Jurkat, Clone E6-1 (cell line): Measurements from ENCODE around the gene ANKRD40CL. TPM values are rescaled to one million over a fixed set of nuclear protein-coding genes. Genes with fewer than 3 reads are reported as not detected.
"Not testable (repeated sequence)": the region's sequence is repeated elsewhere in the genome, so short reads cannot be mapped to it uniquely, and the experiment has no call there.

ENCODE experiments used
- DNase-seq: peaks from one replicate; pipeline ENCODE4 v3.0.0-alpha.2; 2011; ENCODE audit warnings: low read depth, low spot score
- H3K4me3 ChIP-seq: 2 replicates; pipeline ENCODE4 v1.5.1; 2011; ENCODE audit warnings: mild to moderate bottlenecking, low read length, control low read depth, moderate library complexity
- polyA plus RNA-seq: library from polyadenylated mRNA; unstranded; fragments of >200 nt; gene quantifications from one replicate; pipeline ENCODE4 v1.2.1, GENCODE V29; 2012; ENCODE audit warnings: missing spikeins; ENCODE audit not compliant: insufficient read length, insufficient read depth

ANKRD40CL gene, protein sequence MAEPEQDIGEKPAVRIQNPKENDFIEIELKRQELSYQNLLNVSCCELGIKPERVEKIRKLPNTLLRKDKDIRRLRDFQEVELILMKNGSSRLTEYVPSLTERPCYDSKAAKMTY
- not detected for polyA plus RNA-seq

DNA sequence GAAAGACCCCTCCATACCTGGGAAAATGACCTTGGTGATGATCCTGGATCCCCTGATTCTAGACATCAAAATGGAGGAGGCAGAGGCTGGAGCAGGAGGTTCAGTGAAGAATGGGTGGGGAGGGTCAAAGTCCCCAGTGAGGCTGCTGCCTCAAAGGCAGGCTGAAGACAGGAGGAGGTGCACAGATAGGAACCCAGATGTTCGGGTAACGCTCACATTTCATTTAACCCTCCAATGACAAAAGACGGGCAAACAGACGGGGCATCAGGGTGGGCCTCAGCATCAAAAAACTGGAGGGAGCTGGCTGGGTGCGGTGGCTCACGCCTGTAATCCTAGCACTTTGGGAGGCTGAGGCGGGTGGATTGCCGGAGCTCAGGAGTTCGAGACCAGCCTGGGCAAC, at the start of gene ANKRD40CL:
TSS of gene ANKRD40CL (minus strand) at position 73 of the 400 bp plus-strand sequence. CDS start 605 bp downstream, outside the sequence.
- DNase-seq: no peak
- no peak within 1 kb of the TSS for H3K4me3 ChIP-seq

DNA sequence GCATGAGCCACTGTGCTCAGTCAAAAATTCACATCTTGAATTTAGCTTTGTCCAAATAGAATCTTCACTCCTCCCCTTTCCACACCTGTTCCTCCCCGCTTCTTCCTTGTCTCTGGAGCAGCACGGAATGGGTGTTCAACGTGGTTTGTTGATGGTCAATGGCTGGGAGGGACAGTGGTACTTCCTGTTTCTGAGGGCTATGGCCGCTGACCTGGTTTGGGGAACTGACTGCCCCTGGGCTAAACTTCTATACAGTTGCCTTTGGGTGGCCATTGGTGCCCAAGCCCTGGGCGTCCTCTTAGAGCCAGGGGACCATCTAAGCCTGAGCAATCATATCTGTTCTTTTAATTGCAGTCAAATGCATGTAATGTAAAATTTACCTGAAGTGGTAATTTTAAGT, 49.0 kb upstream of the ANKRD40CL start:
- no peak for DNase-seq
- no peak overlapping the region for H3K4me3 ChIP-seq

DNA sequence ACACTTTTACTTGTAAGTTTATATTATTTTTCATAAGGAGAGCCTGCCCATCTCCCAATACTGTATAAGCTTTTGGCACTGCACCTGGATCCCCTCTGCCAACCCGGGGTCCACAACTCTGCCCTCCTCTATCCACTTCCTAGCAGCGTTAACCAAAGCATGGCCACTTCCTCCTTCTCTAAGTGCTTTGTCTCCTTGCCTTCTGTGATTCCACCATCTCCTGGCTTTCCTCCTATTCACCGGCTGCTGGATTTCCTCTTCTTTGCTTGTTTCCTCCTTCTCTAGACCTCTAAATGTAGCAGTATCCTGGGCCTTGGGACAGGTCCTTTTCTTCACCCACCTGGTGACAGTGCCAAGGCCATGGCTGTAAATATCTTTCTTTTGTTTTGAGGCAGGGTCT, 48.1 kb upstream of the ANKRD40CL start:
- no peak overlapping the region for H3K4me3 ChIP-seq
- DNase-seq: no peak

DNA sequence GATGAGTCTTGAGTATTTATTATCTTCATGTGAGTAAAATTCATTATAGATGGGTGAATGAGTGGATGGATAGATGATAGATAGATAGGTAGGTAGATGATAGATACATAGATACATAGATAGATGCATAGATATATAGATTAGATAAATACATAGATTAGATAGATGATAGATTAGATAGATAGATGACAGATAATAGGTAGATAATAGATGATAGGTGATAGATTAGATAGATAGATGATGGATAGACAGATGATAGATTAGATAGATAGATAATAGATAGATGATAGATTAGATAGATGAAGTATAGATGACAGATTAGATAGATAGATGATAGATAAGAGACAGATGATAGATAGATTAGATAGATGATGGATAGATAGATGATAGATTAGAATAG, 46.3 kb upstream of the ANKRD40CL start:
- no peak for DNase-seq
- H3K4me3 ChIP-seq: no peak overlapping the region

DNA sequence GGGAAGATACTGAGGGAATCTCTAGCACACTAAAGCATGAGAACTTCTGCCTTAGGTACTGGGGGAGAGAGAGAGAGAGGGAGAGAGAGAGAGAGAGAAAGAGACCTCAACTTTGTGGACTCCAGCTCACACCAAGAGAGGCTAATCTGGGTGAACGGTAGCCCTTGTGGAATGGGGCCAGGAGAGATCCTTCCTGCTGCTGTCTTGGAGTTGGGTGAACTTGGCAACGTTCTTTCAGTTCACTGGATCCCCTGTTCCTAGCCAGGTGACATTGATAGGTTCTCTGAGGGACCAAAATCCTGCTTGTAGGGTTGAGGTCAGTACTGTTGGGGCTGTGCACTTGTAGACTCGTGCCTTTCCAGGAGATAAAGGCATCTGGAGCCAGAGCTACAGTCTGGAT, 41.6 kb upstream of the ANKRD40CL start:
- no peak for DNase-seq
- H3K4me3 ChIP-seq: no peak overlapping the region

DNA sequence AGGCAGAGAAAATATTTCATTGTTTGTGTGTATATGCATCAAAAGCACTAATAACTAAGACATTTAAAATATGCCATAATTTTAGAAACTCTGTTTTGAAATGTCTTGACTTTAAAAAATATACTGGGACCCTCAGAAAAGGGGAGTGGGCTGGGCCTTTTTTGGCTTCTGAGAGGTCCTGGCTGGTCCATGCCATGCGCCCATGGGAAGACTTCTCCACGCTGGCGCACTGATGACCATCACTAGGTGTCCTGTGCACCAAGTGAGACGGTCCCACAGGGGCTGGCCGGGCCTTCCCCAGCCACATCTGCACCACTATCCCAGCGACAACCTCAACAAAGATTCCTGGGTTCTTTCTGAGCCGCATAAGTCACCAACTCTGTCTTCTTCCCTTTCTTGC, 41.1 kb upstream of the ANKRD40CL start:
- H3K4me3 ChIP-seq: no peak overlapping the region
- no peak for DNase-seq

DNA sequence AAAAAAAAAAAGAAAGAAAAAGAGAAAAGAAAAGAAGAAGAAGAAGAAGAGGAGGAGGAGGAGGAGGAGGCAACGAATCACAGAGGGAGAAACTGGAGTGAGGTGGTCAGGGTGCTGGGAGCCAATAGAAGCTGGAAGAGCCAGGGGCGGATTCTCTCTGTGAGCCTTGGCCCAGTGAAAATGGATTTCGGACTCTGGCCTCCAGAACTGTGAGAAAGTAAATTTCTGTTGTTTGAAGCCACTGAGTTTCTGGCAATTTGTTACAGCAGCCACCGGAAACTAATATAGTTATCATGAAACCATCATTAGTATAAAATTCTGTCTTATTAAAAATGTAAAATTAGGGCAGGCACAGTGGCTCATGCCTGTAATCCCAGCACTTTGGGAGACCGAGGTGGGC, 40.4 kb upstream of the ANKRD40CL start:
- DNase-seq: no peak
- H3K4me3 ChIP-seq: no peak overlapping the region

DNA sequence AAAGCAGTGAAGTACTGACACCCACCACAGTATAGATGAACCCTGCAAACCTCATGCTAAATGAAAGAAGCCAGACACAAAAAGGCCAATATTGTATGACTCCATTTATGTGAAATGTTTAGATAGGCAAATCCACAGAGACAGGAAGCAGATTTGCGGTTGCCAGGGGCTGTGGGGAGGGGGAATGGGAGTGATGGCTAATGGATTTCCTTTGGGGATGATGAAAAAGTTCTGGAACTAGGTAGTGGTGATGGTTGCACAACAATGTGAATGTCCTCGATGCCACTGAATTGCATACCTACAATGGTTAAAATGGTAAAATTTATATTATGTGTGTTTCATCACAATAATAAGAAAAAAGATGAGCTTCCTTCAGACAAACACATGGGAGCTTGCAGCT, 39.7 kb upstream of the ANKRD40CL start:
- H3K4me3 ChIP-seq: no peak overlapping the region
- DNase-seq: no peak

DNA sequence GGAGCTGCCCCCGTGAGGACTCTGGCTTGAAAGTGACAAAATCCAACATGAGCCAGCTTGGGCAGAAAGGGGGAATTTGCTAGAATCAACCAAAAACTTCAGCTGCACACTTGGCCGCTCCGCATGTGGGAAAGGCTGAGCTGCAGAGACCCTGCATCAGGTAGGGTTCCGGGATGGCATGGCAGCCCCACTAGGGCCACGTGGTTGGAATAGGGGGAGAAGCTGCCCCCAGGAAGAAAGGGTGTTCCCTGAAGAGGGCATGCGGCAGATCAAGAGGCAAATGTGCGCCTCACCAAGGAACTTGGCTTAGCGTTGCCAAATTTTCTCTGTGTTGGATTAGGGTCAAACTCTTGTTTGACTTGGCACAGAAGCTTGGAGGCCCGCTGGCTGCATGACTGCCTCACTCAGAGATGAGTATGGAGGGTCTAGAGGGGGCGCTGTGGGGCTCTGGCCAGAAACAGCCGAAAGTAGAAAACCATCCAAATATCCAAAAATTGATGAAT, 38.9 kb upstream of the ANKRD40CL start:
- no peak overlapping the region for H3K4me3 ChIP-seq
- no peak for DNase-seq

DNA sequence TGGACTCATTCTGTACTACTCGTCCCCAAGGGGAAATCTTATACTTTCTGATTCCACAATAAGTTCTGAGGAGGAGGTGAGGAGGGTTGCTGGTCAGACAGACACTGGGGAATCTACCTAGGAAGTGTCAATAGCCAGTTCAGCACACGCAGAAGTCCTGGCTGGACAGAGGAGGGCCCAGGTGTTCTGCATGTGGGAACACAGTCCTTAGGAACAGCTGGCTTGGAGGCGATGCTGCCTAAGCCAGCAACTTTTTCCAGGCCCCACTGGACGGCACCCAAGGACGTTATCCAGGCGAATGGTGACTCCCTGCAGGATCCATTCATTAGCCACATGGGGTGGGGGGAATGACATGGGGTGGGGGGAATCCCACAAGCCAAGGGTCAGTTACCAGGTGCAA, 38.2 kb upstream of the ANKRD40CL start:
- no peak for DNase-seq

DNA sequence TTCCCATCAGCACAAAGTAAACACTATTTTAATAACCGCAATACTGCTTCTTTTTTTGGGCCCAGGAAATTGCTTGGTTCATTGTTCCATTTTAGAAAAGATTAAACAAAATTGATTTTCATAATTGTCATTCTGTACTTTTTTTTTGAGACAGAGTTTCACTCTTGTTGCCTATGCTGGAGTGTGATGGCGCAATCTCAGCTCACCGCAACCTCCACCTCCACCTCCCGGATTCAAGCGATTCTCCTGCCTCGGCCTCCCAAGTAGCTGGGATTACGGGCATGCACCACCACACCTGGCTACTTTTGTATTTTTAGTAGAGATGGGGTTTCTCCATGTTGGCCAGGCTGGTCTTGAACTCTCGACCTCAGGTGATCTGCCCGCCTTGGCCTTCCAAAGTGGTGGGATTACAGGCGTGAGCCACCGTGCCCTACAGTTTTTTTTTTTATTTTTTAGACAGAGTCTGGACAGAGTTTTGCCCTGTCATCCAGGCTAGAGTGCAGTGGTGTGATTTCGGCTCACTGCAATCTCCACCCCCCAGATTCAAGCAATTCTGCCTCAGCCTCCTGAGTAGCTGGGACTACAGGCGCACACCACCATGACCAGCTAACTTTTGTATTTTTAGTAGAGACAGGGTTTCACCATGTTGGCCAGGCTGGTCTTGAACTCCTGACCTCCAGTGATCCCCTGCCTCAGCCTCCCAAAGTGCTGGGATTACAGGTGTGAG, 37.6 kb upstream of the ANKRD40CL start:
- not testable (repeated sequence) for H3K4me3 ChIP-seq, DNase-seq

More for the DNA sequence above, 38.2 kb upstream of the ANKRD40CL start:
- no peak overlapping the region for H3K4me3 ChIP-seq

DNA sequence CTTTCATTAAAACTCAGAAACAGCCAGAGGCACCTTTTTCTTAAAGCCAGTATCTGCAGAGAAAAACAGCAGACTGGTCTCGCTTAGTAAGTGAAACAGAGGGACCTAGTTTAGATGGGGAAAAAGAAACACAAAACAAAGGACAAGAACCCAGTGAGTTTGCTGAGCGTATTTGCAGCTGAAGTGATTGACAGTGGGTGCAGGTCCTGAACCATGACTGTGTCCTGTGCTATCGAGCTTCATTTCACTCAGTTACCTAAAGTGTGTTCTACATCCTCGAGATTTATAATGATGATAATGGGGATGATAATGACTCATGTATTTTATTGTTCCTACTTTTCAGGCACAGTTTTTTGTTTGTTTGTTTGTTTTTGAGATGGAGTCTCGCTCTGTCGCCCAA, 36.4 kb upstream of the ANKRD40CL start:
- no peak for DNase-seq
- H3K4me3 ChIP-seq: no peak overlapping the region

DNA sequence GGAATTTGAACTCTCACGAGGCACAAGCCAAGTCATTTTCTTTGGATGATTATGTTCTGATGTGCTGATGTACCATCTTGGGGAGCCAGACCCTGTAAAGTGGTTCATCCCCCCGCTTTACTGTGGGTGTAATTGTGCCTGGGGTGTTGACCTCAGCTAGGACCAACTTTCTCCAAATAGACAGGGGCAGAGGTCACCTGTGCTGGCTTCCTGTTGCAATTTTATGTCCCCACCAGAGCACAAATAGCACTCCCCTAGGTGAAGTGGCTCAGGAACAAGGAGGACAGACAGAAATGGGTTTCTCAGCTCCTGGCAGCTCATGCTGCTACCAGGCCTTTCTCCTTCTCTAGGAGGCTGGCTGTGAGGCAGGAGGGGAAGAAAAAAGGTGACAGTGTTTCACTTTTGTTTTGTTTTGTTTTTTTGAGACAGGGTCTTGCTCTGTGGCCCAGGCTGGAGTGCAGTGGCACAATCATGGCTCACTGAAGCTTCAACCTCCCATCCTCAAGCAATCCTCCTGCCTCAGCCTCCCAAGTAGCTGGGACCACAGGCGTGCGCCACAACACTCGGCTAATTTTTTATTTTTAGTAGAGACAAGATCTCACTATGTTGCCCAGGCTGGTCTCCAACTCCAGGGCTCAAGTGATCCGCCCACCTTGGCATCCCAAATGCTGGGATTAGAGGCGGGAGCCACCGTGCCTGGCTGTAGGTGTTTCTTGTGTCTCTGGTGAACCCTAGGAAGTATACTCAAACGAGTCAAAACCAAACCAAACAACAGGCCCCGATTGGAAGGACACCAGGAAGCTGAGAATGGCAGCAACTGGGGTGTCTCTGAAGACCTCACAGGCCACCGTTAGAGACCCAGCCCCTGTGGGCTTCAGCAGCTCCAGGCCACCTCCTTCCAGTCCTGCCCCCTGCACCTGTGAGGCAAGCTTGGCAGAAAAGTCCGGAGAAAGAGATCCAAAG, 35.6 kb upstream of the ANKRD40CL start:
- DNase-seq: no peak
- no peak overlapping the region for H3K4me3 ChIP-seq

DNA sequence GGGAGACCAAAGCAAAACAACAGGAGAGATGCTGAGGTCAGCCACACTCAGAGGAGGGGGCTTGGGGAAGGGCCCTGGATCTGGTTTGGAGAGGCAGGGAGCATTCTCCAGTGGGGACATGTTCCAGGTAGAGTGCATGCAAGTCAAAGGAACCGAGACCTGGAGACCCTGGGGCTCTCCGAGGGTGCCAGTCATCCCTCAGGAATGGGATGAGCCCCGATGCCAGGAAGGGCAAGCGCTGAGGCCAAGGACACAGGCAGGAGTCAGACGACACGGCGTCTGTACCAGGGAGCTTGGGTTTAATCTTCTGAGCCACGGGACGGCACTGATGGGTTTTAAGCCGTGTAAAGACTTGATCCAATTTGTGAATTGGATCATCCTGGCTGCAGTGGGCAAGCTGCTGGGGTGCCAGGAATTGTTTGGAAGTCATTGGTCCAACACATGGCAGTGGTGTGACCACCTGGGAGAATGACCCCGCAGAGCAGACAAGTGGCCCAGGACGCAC, 32.9 kb upstream of the ANKRD40CL start:
- no peak overlapping the region for H3K4me3 ChIP-seq
- no peak for DNase-seq

DNA sequence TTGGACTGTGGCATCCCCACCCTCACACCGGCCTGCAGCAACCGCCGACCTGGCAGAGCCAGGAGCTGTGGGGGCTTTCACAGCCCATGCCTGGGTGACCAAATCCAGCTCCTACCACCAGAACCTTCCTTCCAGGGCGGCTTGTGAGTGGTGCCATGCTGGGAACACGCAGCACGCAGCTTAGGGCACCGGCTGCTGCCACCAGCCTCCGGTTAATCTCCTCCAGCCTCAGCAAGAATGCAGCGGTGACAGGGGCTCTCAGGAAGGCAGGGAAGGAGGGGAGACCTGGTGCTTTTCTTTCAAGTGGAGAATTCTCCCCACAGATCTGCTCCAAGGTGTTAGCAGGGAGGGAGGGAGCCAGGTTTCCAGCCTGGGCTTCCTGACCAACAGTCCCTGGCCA, 32.3 kb upstream of the ANKRD40CL start:
- no peak for DNase-seq

DNA sequence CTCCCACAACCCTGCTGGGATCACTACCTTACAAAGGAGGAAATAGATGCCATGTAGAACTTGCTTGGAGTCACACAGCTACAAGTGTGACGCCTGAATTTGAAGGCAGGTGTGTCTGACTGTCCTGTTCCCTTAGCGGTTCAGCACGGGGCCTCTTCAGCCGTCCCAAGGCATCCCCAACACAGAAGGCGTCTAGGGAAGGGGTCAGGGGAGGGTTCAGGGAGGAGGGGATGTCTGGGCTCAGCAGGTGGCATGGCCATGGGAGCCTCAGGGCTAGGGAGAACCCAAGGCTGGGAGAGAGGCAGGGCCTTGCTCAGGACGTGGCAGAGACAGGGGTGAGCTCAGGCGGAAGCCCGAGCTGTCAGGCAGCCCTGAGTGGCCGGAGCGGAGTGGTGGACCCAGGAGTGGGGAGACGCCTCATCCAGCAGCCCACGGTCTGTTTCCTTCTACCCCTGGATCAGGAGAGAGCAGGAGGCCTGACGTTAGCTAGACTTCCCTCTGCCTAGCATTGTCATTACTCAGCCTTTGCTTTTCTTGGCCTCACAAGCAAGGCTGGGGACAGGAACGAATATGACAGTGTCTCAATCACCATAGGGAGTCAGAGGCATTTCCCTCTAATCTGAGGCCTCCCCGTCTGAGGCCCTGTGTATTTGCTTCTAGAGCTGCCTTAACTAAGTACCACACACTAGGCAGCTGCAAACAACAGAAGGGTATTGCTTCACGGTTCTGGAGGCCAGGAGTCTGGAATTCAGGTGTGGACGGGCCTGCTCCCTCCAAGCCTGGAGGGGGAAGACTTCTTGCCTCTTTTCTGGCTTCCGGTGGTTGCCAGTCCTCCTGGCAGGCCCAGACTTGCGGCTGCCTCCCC, 31.3 kb upstream of the ANKRD40CL start:
- DNase-seq: no peak
- H3K4me3 ChIP-seq: no peak overlapping the region

More for the DNA sequence above, 32.3 kb upstream of the ANKRD40CL start:
- no peak overlapping the region for H3K4me3 ChIP-seq

DNA sequence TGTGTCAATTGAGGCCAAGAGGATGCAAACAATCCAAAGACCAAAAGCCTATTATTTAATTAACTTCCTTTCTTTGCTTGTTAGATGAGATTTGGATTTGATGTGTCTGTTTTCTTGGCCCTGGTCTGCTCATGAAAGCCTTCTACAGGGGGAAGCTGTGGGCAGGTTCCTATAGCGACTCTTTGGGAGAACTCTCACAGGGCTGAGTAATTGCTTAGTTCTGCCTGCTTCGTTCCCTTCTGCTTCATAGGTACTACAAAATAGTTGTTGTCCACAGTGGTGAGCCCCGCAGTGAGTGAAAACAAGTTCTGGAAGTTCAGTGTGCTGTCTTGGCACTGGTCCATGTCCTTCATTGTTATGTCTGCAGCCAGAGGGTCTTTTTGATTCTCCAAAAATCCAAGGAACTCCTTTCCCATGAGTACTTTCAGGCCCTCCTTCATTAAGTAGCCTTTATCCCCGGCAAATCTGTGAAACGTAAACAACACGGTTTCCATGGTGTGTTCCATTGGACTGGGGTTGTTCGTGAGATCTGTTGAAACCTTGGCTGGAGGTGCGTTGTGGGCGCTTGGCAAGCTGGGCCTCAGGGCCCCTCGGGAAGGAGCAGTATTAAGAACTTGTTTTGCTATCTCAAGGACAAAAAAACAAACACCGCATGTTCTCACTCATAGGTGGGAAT, 30.0 kb upstream of the ANKRD40CL start:
- DNase-seq: no peak

DNA sequence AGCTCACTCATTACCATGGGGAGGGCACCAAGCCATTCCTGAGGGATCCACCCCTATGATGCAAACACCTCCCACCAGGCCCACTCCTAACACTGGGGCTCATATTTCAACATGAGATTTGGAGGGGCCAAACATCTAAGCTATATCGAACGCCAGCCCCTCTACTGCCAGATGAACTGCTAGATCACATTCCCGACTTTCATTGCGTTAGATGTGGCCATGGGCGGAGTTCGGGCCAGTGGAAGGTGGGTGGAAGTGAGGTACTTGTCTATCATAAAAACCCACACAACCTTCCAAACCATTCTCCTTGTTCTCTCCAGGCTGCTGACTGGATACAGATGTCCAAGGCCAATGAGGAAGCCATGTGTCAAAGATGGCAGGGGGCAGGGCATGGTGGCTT, 27.0 kb upstream of the ANKRD40CL start:
- H3K4me3 ChIP-seq: no peak overlapping the region
- no peak for DNase-seq

More for the DNA sequence above, 30.0 kb upstream of the ANKRD40CL start:
- H3K4me3 ChIP-seq: no peak overlapping the region
